Thymus (tissue), 11 donors: ENCODE measurements around the gene RFX1. TPM values are rescaled to one million over a fixed set of nuclear protein-coding genes. Genes with fewer than 3 reads are reported as not detected.
A peak's percentile ranks its signal among the peaks of the same experiment; 100 is the strongest.

Experiments
- DNase-seq, 9 donors: peaks; one replicate each; pipeline ENCODE4 v3.0.0-alpha.2; 2013; ENCODE audit warnings: low spot score in 9 of 9, low read depth in 6 of 9, missing footprints in 1 of 9
- H3K27ac ChIP-seq, 2 donors: one replicate each; pipeline ENCODE4 v1.5.1; 2013; ENCODE audit warnings: control low read depth in 1 of 2, low read depth in 1 of 2, low read length in 1 of 2, mild to moderate bottlenecking in 1 of 2, moderate library complexity in 1 of 2
- H3K27me3 ChIP-seq, 2 donors: one replicate each; pipeline ENCODE4 v1.5.1; 2013; ENCODE audit warnings: low read length in 1 of 2; ENCODE audit not compliant: control insufficient read depth in 2 of 2, insufficient read depth in 1 of 2
- H3K36me3 ChIP-seq, 2 donors: one replicate each; pipeline ENCODE4 v1.5.1; 2013; ENCODE audit warnings: low read length in 1 of 2, mild to moderate bottlenecking in 1 of 2, moderate library complexity in 1 of 2; ENCODE audit not compliant: control insufficient read depth in 2 of 2, insufficient read depth in 2 of 2
- H3K4me1 ChIP-seq, 2 donors: one replicate each; pipeline ENCODE4 v1.5.1; 2013; ENCODE audit warnings: low read length in 2 of 2; ENCODE audit not compliant: control insufficient read depth in 2 of 2, insufficient read depth in 2 of 2
- H3K4me3 ChIP-seq, 2 donors: one replicate each; pipeline ENCODE4 v1.5.1; 2013; ENCODE audit warnings: low read length in 2 of 2, control low read depth in 1 of 2, mild to moderate bottlenecking in 1 of 2
- H3K9me3 ChIP-seq, 2 donors: one replicate each; pipeline ENCODE4 v1.5.1; 2013; ENCODE audit warnings: low read length in 1 of 2, mild to moderate bottlenecking in 1 of 2; ENCODE audit not compliant: control insufficient read depth in 2 of 2, insufficient read depth in 1 of 2
- WGBS: extraction: QIAGEN DNeasy Blood & Tissue Kit; methylation state at CpG from one replicate; pipeline ENCODE4 v1.1.7; 2013; 5-methylcytosine and 5-hydroxymethylcytosine counted together
- polyA plus RNA-seq: library from polyadenylated mRNA; stranded (reverse); fragments of 200-250 nt; gene quantifications from one replicate; pipeline ENCODE4 v1.2.3, GENCODE V29; 2013
- total RNA-seq: library from RNA; stranded (reverse); fragments of 120-200 nt; gene quantifications from one replicate; pipeline ENCODE4 v1.2.4, GENCODE V29; 2013
- donor health status: healthy.

The RFX1 gene
- total and polyA plus RNA-seq, 2 donors = 1.2 to 5.7 TPM

DNA sequence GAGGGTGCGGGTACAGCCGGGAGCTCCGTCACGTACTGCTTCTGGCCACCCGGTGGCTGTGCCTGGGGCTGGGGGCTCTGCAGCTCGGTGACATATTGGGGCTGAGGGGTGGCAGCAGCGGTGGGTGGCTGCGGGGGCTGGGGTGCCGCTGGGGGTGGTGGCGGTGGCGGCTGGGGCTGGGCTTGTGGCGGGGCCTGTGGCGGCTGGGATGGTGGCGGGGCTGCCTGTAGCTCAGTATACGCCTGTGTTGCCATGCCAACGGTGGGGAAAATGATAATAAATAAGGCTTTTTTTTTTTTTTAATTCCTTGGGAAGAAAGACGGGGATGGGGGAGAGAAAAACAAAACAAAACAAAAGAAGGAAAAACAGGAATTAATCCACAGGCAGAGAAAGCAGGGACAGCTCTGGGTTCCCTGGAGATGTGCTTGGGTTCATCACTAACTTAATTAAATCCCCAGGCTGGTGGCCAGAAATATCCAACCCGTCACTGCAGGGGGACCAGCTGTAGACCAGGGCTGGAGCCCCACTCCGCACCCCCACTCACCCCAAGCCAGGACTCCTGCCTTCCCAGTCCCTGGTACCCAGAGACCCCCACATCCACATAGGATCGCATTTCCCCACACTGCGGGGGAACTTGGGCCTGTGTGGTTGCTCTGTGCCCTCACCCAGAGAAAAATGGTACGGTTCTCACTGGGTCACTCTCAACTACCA, 12.4 kb downstream of the RFX1 start:
- no peak overlapping the region for H3K4me3 ChIP-seq
- peaks cover under 1 to 3% of the 10 kb centered on the region in 2 donors for H3K9me3 ChIP-seq
- no peak overlapping the region for H3K27ac ChIP-seq
- 91% methylated on average over 22 of the region's 22 CpGs for WGBS
- peaks cover 48 to 51% of the 10 kb centered on the region in 2 donors for H3K36me3 ChIP-seq
- no peaks in the 10 kb centered on the region for H3K27me3 ChIP-seq
- no peak for DNase-seq
- peaks cover 5 to 26% of the 10 kb centered on the region in 2 donors for H3K4me1 ChIP-seq

DNA sequence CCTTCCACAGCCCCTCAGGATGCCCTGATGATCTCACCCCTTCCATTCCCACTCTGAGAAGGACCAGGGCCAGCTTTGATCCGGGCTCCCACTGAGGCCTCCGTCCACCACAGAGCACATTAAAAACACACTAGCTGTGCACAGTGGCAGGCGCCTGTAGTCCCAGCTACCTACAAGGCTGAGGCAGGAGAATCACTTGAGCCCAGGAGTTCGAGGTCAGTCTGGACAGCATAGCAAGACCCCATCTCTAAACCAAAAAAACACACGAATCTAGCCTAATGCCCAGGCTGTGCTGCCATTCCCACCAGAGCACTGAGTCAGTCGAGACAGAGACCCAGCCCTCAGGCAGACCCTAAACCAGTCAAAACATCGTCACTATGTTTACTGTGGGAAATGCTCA, 14.1 kb downstream of the RFX1 start:
- Histone ChIP-seq H3K27ac (no peak overlapping the region), H3K4me3 (no peak overlapping the region), H3K27me3 (no peaks in the 10 kb centered on the region), H3K4me1 (peaks cover 15 to 42% of the 10 kb centered on the region in 2 donors), H3K36me3 (peaks cover 38 to 44% of the 10 kb centered on the region in 2 donors), H3K9me3 (no peaks in the 10 kb centered on the region)
- WGBS = 98% methylated on average over 7 of the region's 7 CpGs
- no peak for DNase-seq

DNA sequence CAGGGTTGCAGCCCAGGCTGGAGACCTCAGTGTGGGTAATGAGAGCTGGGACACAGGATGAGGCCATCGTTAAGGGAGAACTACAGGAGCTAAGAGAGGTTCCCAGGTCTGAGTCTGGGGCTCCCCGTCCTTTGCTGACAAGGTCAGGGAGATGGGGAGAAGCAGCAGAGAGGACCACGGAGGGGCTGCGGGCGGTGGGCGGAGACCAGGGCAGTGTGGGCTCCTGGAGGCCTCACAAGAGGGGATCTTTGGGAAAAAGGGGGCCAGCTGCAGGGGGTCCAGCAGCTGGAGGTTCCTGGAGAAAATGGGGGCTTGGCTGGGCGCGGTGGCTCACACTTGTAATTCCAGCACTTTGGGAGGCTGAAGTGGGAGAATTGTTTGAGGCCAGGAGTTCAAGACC, 16.0 kb downstream of the RFX1 start:
- DNase-seq = no peak
- Histone ChIP-seq H3K4me3 (no peak overlapping the region), H3K9me3 (no peaks in the 10 kb centered on the region), H3K27me3 (no peaks in the 10 kb centered on the region), H3K27ac (no peak overlapping the region), H3K4me1 (peaks cover 32 to 59% of the 10 kb centered on the region in 2 donors), H3K36me3 (peaks cover 24 to 34% of the 10 kb centered on the region in 2 donors)
- WGBS = 96% methylated on average over 8 of the region's 8 CpGs

DNA sequence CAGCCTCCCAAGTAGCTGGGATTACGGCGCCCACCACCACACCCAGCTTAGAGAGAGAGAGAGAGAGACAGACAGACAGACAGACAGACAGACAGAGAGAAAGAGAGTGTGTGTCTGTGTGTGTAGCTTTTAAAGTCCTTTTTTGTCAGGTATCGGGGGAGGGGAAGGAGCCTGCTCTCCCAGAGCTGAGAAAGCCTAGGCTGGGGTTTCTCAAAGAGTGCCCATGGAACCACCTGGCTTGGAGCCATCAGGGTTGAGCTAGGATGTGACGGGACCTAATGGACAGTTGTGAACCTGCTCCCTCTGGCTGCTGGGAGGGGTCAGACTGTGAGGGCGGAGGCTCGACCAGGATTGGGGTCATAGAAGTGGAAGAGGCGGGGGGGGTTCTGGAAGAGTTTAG, 16.6 kb downstream of the RFX1 start:
- peak overlapping the region in 1 of 2 donors; percentile 63 for H3K27ac ChIP-seq
- H3K4me3 ChIP-seq = no peak overlapping the region
- no peaks in the 10 kb centered on the region for H3K27me3 ChIP-seq
- H3K9me3 ChIP-seq = no peaks in the 10 kb centered on the region
- 97% methylated on average over 7 of the region's 7 CpGs for WGBS
- H3K4me1 ChIP-seq = peaks cover 32 to 65% of the 10 kb centered on the region in 2 donors
- peaks cover 24 to 34% of the 10 kb centered on the region in 2 donors for H3K36me3 ChIP-seq
- peak in 1 of 9 donors; percentile 50 for DNase-seq

DNA sequence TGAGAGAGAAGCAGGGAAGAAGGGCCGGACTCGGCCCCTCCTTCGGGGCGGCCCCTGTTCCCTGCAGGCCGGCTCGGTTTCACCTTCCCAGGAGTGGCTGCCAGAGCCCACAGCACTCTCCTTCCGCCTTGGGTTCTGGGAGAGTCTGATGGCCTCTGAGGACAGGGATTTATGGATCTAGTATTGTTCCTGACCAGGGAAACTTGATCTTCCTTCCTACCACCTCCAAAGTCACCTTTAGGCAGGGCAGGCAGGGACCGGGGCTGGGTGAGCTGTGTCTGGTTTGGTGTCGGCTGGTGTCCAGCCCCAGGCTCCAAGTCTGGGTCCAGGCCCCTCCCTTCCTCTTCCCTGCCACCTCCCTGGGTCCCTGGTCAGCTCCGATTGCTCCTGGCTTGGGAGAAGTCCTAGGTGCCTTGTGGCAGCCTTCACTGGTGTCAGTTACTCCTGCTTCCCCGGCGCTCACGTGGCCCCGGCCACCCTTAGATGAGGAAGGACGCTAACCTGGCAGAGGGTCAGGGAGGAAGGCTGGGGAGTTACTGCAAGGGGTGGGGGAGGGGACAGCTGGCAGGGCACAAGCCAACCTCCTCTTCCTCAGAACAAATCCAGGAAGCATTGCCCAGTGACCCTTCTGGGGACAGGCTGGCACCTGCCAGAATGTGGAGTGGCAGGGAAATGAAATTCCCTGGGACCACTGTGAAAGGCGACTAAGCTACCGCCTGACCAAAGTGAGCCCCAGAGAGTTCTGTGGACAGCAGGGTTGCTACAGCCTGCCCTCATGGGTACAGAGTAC, 18.8 kb downstream of the RFX1 start:
- 54% methylated on average over 17 of the region's 17 CpGs for WGBS
- DNase-seq = peak in 1 of 9 donors; percentile 34
- Histone ChIP-seq H3K4me1 (peaks cover 50 to 78% of the 10 kb centered on the region in 2 donors), H3K27me3 (no peaks in the 10 kb centered on the region), H3K4me3 (peak overlapping the region in 1 of 2 donors; percentile 33), H3K27ac (peak overlapping the region; percentile 96 to 98), H3K9me3 (no peaks in the 10 kb centered on the region), H3K36me3 (peaks cover 13 to 33% of the 10 kb centered on the region in 2 donors)

DNA sequence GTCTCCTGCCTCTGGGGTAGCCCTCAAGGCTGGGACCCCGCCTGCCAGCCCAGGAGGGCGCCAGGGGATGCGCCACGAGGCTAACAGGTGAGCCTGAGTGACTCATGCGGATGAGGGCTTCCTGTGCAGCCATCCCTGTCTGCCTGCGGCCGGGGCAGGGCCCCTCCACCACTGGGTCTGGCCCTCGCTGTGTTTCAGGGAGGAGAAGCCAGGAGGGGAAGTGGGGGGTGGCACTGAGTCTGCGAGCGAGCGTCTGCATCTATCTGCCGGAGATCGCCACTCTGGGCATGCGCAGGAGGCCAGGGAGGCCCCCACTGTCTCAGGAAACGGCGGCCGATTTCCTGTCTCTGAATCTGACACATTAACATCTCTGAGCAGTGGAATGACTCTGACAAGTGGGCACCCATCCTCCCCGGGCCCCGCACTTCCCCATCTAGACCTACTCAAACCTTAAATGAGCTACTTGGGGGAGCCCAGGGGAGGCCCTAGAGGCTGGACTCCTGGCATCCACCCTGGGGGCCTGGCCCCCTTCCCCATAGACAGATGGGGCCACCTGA, 19.7 kb downstream of the RFX1 start:
- H3K4me1 ChIP-seq = peaks cover 50 to 87% of the 10 kb centered on the region in 2 donors
- H3K4me3 ChIP-seq = peak overlapping the region; percentile 33 to 42
- H3K27me3 ChIP-seq = no peaks in the 10 kb centered on the region
- H3K9me3 ChIP-seq = no peaks in the 10 kb centered on the region
- 3% methylated on average over 19 of the region's 19 CpGs for WGBS
- H3K36me3 ChIP-seq = peaks cover 5 to 32% of the 10 kb centered on the region in 2 donors
- peak; percentile 77 to 98 (median 93) for DNase-seq
- H3K27ac ChIP-seq = peak overlapping the region; percentile 96 to 98

DNA sequence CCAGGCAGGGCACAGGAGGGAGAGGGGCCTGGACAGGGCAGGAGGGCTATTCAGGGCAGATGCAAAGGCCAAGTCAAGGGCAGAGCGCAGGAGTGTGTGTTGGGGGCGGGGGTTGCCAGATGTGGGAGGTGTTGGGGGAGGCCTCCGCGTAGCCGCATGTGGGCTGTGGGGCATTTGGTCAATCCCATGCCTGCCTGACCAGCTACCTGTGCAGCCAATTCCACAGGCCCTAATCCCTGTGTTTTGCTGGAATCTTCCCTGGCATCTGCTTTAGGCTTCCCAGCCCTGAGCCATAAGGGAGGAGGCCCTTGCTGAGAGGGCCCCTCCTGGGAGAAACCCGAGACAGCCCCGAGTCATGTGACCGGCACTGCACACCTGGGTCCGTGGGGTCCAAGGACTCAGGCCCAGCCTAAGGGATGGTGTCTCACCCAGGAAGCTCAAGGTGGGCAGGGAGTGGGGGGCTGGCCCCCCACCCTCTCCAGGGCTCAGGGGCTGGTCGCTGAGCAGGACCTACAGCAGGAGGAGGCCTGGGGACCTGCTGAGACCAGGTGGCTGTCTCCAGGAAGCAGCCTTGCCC, 20.3 kb downstream of the RFX1 start:
- peaks cover 50 to 89% of the 10 kb centered on the region in 2 donors for H3K4me1 ChIP-seq
- H3K4me3 ChIP-seq = peak overlapping the region; percentile 3 to 42
- H3K36me3 ChIP-seq = peaks cover 0 to 31% of the 10 kb centered on the region in 2 donors
- DNase-seq = no peak
- WGBS = 53% methylated on average over 10 of the region's 10 CpGs
- peak overlapping the region; percentile 96 to 98 for H3K27ac ChIP-seq
- H3K27me3 ChIP-seq = no peaks in the 10 kb centered on the region
- no peaks in the 10 kb centered on the region for H3K9me3 ChIP-seq

DNA sequence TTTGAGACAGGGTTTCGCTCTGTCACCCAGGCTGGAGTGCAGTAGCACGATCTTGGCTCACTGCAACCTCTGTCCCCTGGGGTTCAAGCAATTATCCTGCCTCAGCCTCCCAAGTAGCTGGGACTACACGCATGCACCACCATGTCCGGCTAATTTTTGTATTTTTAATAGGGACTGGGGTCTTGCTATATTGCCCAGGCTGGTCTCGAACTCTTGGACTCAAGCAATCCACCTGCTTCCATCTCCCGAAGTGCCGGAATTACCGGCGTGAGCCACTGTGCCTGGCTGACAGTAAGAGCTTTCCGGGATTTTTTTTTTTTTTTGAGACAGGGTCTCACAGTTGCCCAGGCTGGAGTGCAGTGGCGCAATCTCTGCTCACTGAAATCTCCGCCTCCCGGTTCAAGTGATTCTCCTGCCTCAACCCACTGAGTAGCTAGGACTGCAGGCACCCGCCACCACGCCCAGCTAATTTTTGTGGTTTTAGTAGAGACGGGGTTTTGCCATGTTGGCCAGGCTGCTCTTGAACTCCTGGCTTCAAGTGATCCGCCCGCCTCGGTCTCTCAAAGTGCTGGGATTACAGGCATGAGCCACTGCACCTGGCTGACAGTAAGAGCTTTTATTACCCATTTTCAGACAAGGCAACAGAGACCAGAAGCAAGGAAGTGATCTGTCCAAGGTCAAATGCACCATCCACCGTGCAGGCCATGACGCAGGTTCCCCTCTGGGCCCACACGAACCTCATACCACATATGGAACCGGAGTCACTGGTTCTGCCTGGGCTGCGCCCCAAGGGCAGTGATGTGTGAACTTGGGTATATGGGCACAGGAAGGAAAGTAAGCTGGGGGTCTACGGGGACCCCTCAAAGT, 21.0 kb downstream of the RFX1 start:
- peak in 1 of 9 donors; percentile 39 for DNase-seq
- Histone ChIP-seq H3K27ac (peak overlapping the region; percentile 96 to 98), H3K36me3 (peaks cover 0 to 38% of the 10 kb centered on the region in 2 donors), H3K4me3 (no peak overlapping the region), H3K9me3 (peaks cover 0 to 2% of the 10 kb centered on the region in 2 donors), H3K27me3 (no peaks in the 10 kb centered on the region), H3K4me1 (peaks cover 50 to 93% of the 10 kb centered on the region in 2 donors)
- WGBS = 86% methylated on average over 25 of the region's 25 CpGs
